HepG2 (cell line): ENCODE results near the gene PTPN22. TPM values are rescaled to one million over a fixed set of nuclear protein-coding genes. Genes with fewer than 3 reads are reported as not detected.

Experiments used
- ARHGAP35 ChIP-seq: sonication (generic); formaldehyde crosslinking; IDR thresholded peaks from 2 replicates; pipeline ENCODE4 v1.9.0; 2022; ENCODE audit warnings: mild to moderate bottlenecking, inconsistent platforms, moderate library complexity, missing genetic modification reagents, borderline replicate concordance
- CCDC6 ChIP-seq: sonication (generic); formaldehyde crosslinking; IDR thresholded peaks from 2 replicates; pipeline ENCODE4 v1.8.1; 2022; ENCODE audit warnings: mild to moderate bottlenecking, missing genetic modification reagents, moderate library complexity
- CHD2 ChIP-seq: IDR thresholded peaks from 2 replicates; pipeline ENCODE4 v1.6.1; 2011; ENCODE audit warnings: low read depth, low read length, improper control_type of control experiment
- ELF1 ChIP-seq: sonication (generic); formaldehyde crosslinking; IDR thresholded peaks from 2 replicates; pipeline ENCODE4 v1.4.0; 2020; ENCODE audit warnings: missing genetic modification reagents
- HDAC6 ChIP-seq: fragments of 200-600 bp; sonication (generic); IDR thresholded peaks from 2 replicates; pipeline ENCODE4 v1.7.0; 2017; ENCODE audit warnings: mild to moderate bottlenecking, antibody characterized with exemption, low read length, low read depth
- HOXA9 ChIP-seq: sonication (generic); formaldehyde crosslinking; IDR thresholded peaks from 2 replicates; pipeline ENCODE4 v1.8.1; 2022; ENCODE audit warnings: missing genetic modification reagents, mild to moderate bottlenecking, moderate library complexity, borderline replicate concordance
- KDM2A ChIP-seq: sonication (generic); formaldehyde crosslinking; IDR thresholded peaks from 2 replicates; pipeline ENCODE4 v1.4.0; 2020; ENCODE audit warnings: low read depth, missing genetic modification reagents, borderline replicate concordance
- KDM3A ChIP-seq: IDR thresholded peaks from 2 replicates; pipeline ENCODE4 v1.6.1; 2018; ENCODE audit warnings: low read depth, missing compliant biosample characterization
- KLF16 ChIP-seq, 2 experiments: sonication (generic) in 1 of 2; formaldehyde crosslinking in 1 of 2; IDR thresholded peaks; 2 replicates each; pipeline versions ENCODE4 v1.6.1 to v1.8.0; 2016 to 2023; ENCODE audit warnings: missing genetic modification reagents in 2 of 2, missing compliant biosample characterization in 1 of 2
- MEF2D ChIP-seq: sonication (generic); formaldehyde crosslinking; IDR thresholded peaks from 2 replicates; pipeline ENCODE4 v1.5.1; 2020; ENCODE audit warnings: mild to moderate bottlenecking, missing genetic modification reagents
- MIER2 ChIP-seq: IDR thresholded peaks from 2 replicates; pipeline ENCODE4 v1.6.1; 2016; ENCODE audit warnings: missing biosample characterization, missing genetic modification reagents
- MLXIP ChIP-seq: sonication (generic); formaldehyde crosslinking; IDR thresholded peaks from 2 replicates; pipeline ENCODE4 v1.9.0; 2021; ENCODE audit warnings: missing genetic modification reagents, borderline replicate concordance
- PHF20 ChIP-seq: sonication (generic); formaldehyde crosslinking; IDR thresholded peaks from 2 replicates; pipeline ENCODE4 v1.5.0; 2020; ENCODE audit warnings: mild to moderate bottlenecking, missing genetic modification reagents
- PITX1 ChIP-seq: sonication (generic); formaldehyde crosslinking; IDR thresholded peaks from 2 replicates; pipeline ENCODE4 v1.5.1; 2020; ENCODE audit warnings: mild to moderate bottlenecking, missing genetic modification reagents
- RXRB ChIP-seq: IDR thresholded peaks from 2 replicates; pipeline ENCODE4 v1.6.1; 2016; ENCODE audit warnings: borderline replicate concordance, missing genetic modification reagents, missing compliant biosample characterization
- SALL2 ChIP-seq: sonication (generic); formaldehyde crosslinking; IDR thresholded peaks from 2 replicates; pipeline ENCODE4 v1.8.1; 2023; ENCODE audit warnings: mild to moderate bottlenecking, missing genetic modification reagents, inconsistent platforms
- SKI ChIP-seq: fragments of 450-650 bp; IDR thresholded peaks from one replicate; pipeline ENCODE4 v1.6.1; 2018; ENCODE audit warnings: mild to moderate bottlenecking; ENCODE audit not compliant: partially characterized antibody
- SRY ChIP-seq: sonication (generic); formaldehyde crosslinking; IDR thresholded peaks from 2 replicates; pipeline ENCODE4 v1.8.0; 2022; ENCODE audit warnings: mild to moderate bottlenecking, missing genetic modification reagents
- ZBTB25 ChIP-seq: IDR thresholded peaks from 2 replicates; pipeline ENCODE4 v1.6.1; 2018; ENCODE audit warnings: missing genetic modification reagents
- ZNF138 ChIP-seq: sonication (generic); formaldehyde crosslinking; IDR thresholded peaks from 2 replicates; pipeline ENCODE4 v1.5.0; 2020; ENCODE audit warnings: mild to moderate bottlenecking, low read depth, missing genetic modification reagents
- ZNF276 ChIP-seq: sonication (generic); formaldehyde crosslinking; IDR thresholded peaks from 2 replicates; pipeline ENCODE4 v1.4.0; 2020; ENCODE audit warnings: mild to moderate bottlenecking, low read depth, missing genetic modification reagents
- ZNF33A ChIP-seq: sonication (generic); formaldehyde crosslinking; IDR thresholded peaks from 2 replicates; pipeline ENCODE4 v1.5.1; 2020; ENCODE audit warnings: missing genetic modification reagents, mild to moderate bottlenecking, moderate library complexity, borderline replicate concordance
- ZNF451 ChIP-seq: sonication (generic); formaldehyde crosslinking; IDR thresholded peaks from 2 replicates; pipeline ENCODE4 v1.5.0; 2020; ENCODE audit warnings: mild to moderate bottlenecking, missing genetic modification reagents
- ZNF589 ChIP-seq: sonication (generic); formaldehyde crosslinking; conservative IDR thresholded peaks from 2 replicates; pipeline ENCODE4 v1.8.0; 2022; ENCODE audit warnings: mild to moderate bottlenecking, moderate library complexity, missing genetic modification reagents
- ZNF850 ChIP-seq: sonication (generic); formaldehyde crosslinking; conservative IDR thresholded peaks from 2 replicates; pipeline ENCODE4 v1.9.0; 2021; ENCODE audit warnings: mild to moderate bottlenecking, missing genetic modification reagents
- polyA plus RNA-seq, 8 experiments: library from polyadenylated mRNA; depleted of rRNA in 3 of 8; stranded (reverse) in 7 of 8; unstranded in 1 of 8; fragments of >200 nt; fragmentation: Illumina TruSeq in 4 of 8; extraction: Trizol in 4 of 8; gene quantifications; 2 replicates each; pipeline versions ENCODE4 v1.2.1 to v1.2.3, GENCODE V29; 2011 to 2016; ENCODE audit warnings: low read depth in 4 of 8, missing spikeins in 1 of 8, mixed read lengths in 1 of 8; ENCODE audit not compliant: insufficient read depth in 1 of 8
- total RNA-seq, 5 experiments: library from RNA; depleted of rRNA; stranded (reverse); fragments of >200 nt; fragmentation: Illumina TruSeq; extraction: Trizol; gene quantifications; 2 replicates each; pipeline ENCODE4 v1.2.3, GENCODE V29; 2016; ENCODE audit warnings: low read depth in 1 of 5

PTPN22 gene
- total and polyA plus RNA-seq, 2 of the 13 experiments (the other 11 are each of a cell fraction or from before 2014, with no cell fraction given), result not detected

GRCh38 chr1:113904674-113905434, 33.3 kb upstream of the PTPN22 start, which contains the start of the genes AP4B1 and DCLRE1B (continued):
- TF ChIP-seq SKI, result peak; percentile 81
- TF ChIP-seq RXRB (CRISPR knock-in tag), result peak; percentile 79
- peak; percentile 86 for TF ChIP-seq CHD2
- no peak for TF ChIP-seq ZNF451 (CRISPR knock-in tag)
- peak; percentile 83; the same call in 1 of the 2 replicates for TF ChIP-seq MEF2D (CRISPR knock-in tag)
- peak; percentile 62 for TF ChIP-seq CCDC6 (CRISPR knock-in tag)
- TF ChIP-seq KLF16 (CRISPR knock-in tag; IDR thresholded peaks at IDR 0.05), result peak in 1 of 2 experiments; percentile 81; a peak in 1 of 4 replicates
- 0 out of 2 replicates have a peak, but pooled peaks have one; percentile 47 for TF ChIP-seq ZNF138 (CRISPR knock-in tag)
- peak; percentile 90 for TF ChIP-seq ZNF589
- TF ChIP-seq HDAC6, result no peak
- TF ChIP-seq PITX1 (CRISPR knock-in tag), result peak; percentile 84
- no peak for TF ChIP-seq HOXA9 (CRISPR knock-in tag)
- TF ChIP-seq ARHGAP35 (CRISPR knock-in tag), result no peak
- no peak for TF ChIP-seq SRY
- no peak for TF ChIP-seq MIER2 (CRISPR knock-in tag)
- no peak; the same call in 1 of the 2 replicates for TF ChIP-seq ZNF33A (CRISPR knock-in tag)
- TF ChIP-seq ZBTB25 (CRISPR knock-in tag), result peak; percentile 97
- TF ChIP-seq KDM2A (CRISPR knock-in tag), result peak; percentile 96
- TF ChIP-seq KDM3A (CRISPR knock-in tag), result peak; percentile 87; the same call in 1 of the 2 replicates
- no peak for TF ChIP-seq MLXIP (CRISPR knock-in tag)
- peak; percentile 94 for TF ChIP-seq ELF1 (CRISPR knock-in tag)
- TF ChIP-seq ZNF850 (CRISPR knock-in tag), result no peak
- TF ChIP-seq PHF20 (CRISPR knock-in tag), result peak; percentile 85
- peak; percentile 87; the same call in 1 of the 2 replicates for TF ChIP-seq SALL2 (CRISPR knock-in tag)
- TF ChIP-seq ZNF276 (CRISPR knock-in tag), result no peak
